H54 (cell line): ENCODE data around the gene HHIPL1.

ENCODE experiments used
- DNase-seq: peaks from one replicate; pipeline ENCODE4 v3.0.0; 2011; ENCODE audit warnings: low spot score, mixed read lengths; ENCODE audit not compliant: insufficient read length
- FAIRE-seq: peaks from 3 replicates; lab custom pipeline; 2011; peaks lifted over from hg19 to GRCh38; lab: Jason Lieb, UNC
- POLR2A ChIP-seq: IDR thresholded peaks from 2 replicates; pipeline ENCODE4 v1.6.1; 2011; ENCODE audit warnings: low read depth, mild to moderate bottlenecking, low read length

The HHIPL1 gene

DNA sequence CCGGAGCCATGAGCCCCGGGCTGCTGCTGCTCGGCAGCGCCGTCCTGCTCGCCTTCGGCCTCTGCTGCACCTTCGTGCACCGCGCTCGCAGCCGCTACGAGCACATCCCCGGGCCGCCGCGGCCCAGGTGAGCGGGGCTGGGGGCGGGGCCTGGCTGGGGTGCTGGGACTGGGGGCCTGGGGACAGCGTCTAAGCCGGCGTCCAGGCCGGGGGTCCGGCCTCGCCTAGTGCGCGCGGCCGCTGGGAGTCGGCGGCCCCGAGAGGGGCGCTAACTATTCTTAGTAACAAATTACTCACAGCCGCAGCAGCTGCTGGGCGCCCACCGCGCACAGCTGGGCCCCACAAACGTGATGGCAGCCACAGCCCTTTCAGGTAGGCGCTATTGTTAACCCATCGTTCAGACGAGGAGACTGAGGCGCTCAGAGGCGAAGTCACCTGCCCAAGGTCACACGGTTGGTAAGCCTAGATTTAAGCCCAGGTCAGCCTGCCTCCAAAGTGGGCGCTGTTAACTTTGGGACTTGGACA is 39.5 kb downstream of the HHIPL1 start:
- no peak for TF ChIP-seq POLR2A
- DNase-seq (no peak), FAIRE-seq (no peak)

DNA sequence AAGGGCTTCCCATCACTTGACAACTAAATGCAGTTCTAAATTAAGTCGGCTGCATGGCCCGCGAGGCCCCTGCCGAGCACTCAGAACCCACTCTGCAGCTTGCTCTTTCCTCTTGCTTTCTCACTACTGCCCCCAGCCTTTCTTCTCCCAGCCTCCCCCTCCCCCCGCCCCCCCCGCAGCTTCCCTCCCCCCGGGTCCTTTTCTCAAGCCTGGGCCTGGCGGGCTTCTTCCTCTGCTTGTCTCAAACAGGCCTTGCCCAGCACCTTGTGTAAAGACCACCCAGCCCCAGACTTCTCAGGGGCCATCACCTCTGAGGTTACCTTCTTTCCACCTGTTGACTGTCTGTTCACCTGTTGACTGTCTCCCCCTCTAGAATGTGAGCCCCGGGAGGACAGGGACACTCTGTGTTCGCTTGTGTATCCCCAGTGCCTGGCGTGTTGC is 40.2 kb downstream of the HHIPL1 start:
- TF ChIP-seq POLR2A = no peak
- DNase-seq (no peak), FAIRE-seq (no peak)

DNA sequence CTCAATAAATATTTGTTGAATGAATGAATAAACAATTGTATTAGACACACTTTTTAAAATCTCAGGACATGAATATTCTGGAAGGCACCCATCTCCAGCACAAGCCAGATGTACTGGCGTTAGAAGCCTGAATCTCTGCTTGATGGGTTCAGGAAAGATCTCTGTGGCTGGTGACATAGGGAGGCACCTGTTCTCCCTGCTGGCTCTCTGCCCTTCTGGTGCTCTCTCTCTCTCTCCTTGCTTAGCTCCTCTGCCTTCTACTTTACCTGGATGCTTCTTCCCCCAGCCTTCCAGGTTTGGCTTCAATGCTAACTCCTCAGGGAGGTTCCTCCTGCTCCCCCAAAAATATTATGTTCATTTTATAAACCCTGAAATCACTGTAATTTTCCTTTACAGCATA is 40.7 kb downstream of the HHIPL1 start:
- FAIRE-seq (no peak), DNase-seq (no peak)
- TF ChIP-seq POLR2A = no peak

DNA sequence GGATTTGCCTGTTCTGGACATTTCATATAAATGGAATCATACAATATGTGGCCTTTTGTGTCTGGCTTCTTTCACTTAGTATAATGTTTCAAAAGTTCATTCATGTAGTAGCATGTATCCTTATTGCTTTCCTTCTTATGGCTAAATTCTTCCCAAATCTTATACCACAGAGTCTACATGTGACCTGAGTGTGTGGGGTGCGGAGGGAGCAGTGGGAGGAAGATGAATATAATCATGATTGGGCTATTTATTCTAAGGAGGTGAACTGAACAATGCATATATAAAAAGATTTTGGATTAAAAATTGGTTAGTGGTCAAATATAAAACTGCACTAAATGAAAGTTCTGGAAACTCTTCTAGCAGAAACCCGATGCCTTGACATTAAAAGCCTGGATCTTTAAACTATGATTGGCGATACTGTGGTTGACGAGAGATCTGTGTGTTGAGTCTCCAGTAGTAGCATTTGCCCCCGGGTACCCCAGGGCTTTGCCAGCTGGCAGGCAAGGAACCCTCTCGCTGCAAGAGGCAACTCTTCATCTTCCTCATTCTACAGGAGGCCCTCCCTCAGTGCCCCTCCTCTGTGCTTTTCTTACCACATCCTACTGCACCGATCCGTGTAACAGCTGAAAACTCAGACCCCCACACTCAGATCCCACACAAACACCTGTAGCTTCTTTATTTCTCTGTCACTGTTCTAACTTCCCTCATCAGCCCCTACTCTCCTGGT is 41.8 kb downstream of the HHIPL1 start:
- TF ChIP-seq POLR2A = no peak
- FAIRE-seq = no peak

DNA sequence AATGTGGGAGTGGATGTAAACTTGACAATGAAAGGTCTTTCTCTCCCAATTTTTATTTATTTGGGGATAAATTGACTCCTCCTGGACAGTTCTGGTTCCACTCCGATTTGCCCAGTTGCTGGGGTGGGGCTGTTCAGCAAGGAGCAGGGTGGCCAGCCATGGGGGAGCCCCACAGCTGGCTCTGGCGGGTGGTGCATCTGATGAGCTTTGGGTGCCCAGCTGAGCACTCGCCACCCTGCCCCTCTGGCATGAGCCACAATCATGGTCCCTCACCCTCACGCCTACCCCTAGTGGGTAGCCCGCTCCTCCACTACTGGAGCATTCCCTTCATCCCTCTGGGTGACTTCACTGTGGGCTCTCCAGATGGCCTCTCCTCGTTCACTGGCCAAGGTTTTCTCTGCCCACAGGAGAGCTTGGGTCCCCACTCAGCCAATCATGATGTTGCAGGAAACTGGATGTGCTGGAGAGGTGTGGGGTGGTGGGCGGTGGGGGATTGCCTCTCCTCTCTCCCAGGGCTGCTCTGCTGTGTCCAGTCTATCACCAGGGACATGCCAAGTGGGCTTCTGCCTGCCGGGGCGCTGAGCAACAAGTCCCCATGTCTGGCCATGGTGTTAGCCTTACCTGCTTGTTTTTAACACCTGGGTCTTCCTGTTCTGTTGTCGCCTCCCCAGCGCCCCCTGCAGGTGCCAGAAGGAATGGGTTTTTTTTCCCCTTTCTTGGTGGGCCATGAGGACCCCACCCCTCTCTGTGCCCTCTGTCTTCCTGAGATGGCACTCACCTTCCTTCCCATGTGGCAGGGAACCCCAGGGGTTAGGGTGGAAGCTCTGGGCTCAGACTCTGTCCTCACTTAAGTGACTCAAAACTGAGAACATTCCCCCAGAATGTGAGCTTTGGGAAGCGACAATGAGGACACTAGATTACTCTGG is 42.6 kb downstream of the HHIPL1 start:
- FAIRE-seq (no peak), DNase-seq (no peak)
- no peak for TF ChIP-seq POLR2A

More for the DNA sequence above, 41.8 kb downstream of the HHIPL1 start:
- DNase-seq = no peak

DNA sequence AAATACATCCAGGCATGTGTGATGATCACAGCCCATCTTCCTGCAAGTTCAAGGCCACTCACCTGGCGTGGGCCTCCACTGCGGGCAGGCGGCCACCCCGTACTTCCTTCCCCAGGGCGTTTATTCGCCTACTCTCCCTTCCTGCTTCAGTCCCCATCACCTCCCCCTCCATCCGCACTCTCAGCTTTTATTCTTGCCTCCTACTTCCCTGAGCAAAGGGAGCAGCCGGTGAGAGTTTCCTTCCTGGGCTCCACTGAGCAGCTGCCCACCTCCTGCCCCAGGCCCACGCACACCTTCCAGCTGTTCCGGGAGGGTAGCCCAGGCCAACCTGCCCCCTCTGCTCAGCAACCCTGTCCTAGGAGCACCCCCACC is 43.3 kb downstream of the HHIPL1 start:
- no peak for FAIRE-seq
- TF ChIP-seq POLR2A = no peak
- no peak for DNase-seq

DNA sequence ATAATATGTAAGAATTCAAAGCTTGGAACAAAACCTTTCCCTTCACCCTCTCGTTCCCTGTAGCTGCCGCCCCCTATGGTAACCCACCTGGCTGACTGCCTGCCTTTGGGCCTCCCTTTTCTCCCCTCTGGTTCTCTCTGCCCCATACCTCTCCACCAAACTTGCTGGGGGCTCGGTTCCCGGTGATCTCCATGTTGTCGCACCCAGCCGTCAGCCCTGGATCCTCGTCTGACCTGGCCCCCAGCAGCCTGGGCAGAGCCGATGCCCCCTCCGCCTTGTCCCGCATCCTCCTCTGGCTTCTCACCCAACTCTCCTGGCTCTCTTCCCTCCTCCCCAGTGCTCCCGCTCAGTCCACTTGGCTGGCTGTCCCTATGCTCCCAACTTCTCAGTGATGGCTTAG is 43.7 kb downstream of the HHIPL1 start:
- no peak for TF ChIP-seq POLR2A
- DNase-seq = no peak
- no peak for FAIRE-seq

DNA sequence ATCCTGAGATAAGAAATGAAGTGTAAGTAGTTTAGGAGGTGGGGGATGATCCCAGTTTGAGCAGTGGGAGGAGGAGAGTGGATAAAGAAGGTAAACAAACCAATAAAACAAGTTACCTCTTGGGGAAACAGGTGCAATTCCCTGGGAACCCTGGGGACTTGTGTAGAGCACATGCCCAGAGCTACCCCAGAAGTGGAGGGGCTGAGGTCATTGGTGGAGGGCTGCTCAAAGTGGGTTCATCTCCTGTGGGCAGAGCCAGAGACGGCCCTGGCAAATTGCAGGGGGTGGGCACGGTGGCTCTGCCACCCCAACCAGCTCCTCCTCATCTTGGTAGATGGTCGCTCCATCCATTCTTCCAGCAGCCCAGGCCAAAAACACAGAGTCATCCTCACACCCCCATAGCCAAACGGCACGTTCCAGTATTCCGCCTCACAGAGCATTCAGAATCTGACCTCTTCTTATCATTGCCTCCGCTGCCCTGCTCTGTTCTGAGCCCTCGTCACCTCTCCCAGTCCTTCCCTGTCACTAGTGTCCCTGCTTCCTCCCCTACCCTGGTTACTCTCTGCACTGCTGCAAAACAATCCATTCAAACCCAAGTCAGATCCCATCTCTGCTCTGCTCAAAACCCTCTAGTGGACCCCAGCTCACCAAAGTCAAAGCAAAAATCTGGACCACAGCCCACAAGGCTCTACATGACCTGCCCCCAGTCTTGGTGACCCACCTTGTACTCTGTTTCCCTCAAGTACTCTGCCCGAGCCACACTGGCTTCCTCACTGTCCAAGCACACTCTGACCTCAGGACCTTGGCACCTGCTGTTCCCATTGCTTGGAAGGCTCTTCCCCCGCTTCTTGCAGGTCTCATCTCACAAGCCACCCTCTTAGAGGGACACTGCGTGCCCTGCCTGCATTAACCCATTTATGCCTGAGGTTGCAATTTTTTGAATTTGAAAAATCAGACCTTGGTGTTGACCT is 44.6 kb downstream of the HHIPL1 start:
- FAIRE-seq (no peak), DNase-seq (no peak)
- TF ChIP-seq POLR2A = no peak

DNA sequence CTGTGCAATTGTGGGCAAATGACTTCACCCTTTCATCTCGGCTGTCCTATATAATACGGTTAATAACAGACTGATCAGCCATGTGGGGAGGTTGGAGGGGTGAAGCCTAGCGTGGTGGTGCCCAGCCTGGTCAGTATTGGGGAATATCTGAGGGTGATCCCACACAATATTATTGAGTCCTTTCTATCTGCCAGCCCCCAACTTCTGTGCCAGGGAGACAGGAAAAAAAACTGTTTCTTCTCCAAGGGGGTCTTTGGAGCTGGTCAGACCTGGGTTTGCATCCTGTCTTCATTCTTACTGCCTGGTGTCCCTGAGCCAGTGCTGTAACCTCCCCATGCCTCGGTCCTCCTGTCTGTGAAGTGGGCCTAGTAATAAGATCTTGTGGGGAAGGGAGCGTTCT is 45.7 kb downstream of the HHIPL1 start:
- FAIRE-seq (no peak), DNase-seq (no peak)
- TF ChIP-seq POLR2A = no peak

DNA sequence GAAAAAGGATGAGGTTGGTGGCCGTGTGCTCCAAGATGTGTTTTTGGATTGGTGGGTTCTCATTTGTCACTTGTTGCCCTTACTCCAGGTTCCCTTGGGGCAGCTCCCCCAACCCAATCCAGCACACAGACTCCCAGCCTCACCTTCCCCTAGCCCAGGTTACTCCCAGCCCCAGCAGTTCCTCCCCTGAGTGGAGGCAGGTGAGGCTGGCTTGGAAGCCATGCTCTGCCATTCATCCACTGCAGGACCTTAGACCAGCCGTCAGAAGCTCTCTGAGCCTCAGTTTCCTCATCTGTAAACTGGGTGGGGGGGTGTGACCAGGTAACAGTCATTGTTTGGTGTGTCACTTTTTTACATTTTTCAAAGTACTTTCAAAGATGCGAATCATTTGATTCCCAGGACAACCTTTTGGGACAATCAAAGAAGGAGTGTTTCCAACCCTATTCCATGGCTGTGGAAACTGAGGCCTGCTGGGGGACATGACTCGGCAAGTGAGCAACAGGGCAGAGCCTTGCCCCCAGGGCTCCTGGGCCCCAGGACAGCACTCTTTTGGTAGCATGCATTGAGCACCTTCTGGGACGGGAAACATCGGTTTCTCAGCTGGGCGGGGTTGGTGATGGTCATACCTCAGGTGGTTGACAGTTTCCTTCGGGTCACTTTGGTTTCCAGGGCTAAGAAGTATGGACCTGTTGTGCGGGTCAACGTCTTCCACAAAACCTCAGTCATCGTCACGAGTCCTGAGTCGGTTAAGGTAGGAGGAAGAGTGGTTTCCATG is 46.4 kb downstream of the HHIPL1 start:
- DNase-seq (no peak), FAIRE-seq (no peak)
- no peak for TF ChIP-seq POLR2A

DNA sequence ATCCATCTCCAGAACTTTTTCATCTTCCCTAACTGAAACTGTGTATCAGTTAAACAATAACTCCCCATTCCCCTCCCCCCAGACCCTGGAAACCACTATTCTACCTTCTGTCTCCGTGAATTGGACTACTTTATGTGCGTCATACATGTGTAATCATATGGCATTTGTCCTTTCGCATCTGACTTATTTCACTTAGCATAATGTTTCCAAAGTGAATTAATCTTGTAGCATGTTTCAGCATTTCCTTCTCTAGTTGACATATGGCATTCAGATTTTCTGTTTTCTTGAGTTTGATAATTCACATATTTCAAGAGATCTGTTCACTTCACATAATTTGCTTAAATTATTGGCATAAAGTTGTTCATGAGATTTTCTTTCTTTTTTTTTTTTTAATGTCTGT is 49.0 kb downstream of the HHIPL1 start:
- no peak for DNase-seq
- no peak for FAIRE-seq
- no peak for TF ChIP-seq POLR2A

DNA sequence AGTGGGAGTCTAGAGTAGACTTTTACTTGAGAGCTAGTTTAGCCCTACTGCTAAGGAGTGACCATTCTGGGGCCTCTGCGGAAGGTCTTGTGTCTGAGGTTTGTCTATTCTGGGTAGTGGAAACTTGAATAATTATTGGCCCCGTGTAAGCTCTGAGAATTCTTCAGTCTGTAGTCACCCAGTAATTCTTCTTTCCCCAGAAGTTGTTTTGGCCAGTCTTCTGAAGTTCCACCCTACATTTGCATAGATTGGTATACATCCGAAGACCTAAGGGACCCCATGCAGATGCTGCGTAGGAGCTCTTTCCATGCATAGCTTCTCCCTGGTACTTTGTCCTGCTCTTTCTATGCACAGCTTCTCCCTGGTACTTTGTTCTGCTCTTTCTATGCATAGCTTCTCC is 52.0 kb downstream of the HHIPL1 start:
- FAIRE-seq (no peak), DNase-seq (no peak)
- no peak for TF ChIP-seq POLR2A
